Measurements from ENCODE around the gene LACTBL1.

LACTBL1 gene

DNA sequence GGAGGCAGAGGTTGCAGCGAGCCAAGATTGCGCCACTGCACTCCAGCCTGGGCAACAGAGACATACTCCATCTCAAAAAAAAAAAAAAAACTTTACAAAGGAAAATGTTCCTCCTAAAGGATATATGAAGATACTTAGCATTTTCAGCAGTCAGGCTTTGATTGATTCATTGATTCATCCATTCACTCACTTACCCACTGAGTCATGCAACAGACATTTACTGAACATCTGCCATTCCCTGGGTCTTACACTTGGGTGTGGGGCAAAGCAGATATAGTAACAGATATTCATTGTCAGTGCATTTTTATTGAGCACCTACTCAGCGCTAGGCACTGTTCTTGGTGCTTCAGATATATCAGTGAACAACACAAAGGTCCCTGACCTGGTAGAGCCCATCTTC lies 5.6 kb upstream of the LACTBL1 start:
- no peak overlapping the region for H3K4me3 ChIP-seq (ENCODE audit: low read depth in 1 of 2, low read length in 2 of 2)

GRCh38 chr1:22976461-22977243 lies 4.0 kb upstream of the LACTBL1 start:
- Histone ChIP-seq H3K27ac (ENCODE audit: low read depth, low read length) (no peak overlapping the region), H3K9me3 (ENCODE audit: control insufficient read depth in 1 of 2, low read length in 2 of 2) (no peaks in the 10 kb centered on the region), H3K4me3 (ENCODE audit: low read depth in 1 of 2, low read length in 2 of 2) (no peak overlapping the region), H3K9ac (ENCODE audit: low read depth in 1 of 2, low read length in 2 of 2) (no peak overlapping the region), H3K27me3 (ENCODE audit: control insufficient read depth in 1 of 2, insufficient read depth in 2 of 2, low read length in 2 of 2) (peaks cover 2 to 5% of the 10 kb centered on the region in 2 donors), H3K4me1 (ENCODE audit: control insufficient read depth in 1 of 2, insufficient read depth in 2 of 2, low read length in 2 of 2) (no peaks in the 10 kb centered on the region), H3K36me3 (ENCODE audit: control insufficient read depth in 1 of 2, insufficient read depth in 2 of 2, low read length in 2 of 2) (no peaks in the 10 kb centered on the region)

More for the DNA sequence above, 5.6 kb upstream of the LACTBL1 start:
- H3K9ac ChIP-seq (ENCODE audit: low read depth in 1 of 2, low read length in 2 of 2), result no peak overlapping the region
- no peaks in the 10 kb centered on the region for H3K4me1 ChIP-seq (ENCODE audit: control insufficient read depth in 1 of 2, insufficient read depth in 2 of 2, low read length in 2 of 2)
- no peaks in the 10 kb centered on the region for H3K36me3 ChIP-seq (ENCODE audit: control insufficient read depth in 1 of 2, insufficient read depth in 2 of 2, low read length in 2 of 2)
- H3K27ac ChIP-seq (ENCODE audit: low read depth, low read length), result no peak overlapping the region
- peaks cover 0 to 5% of the 10 kb centered on the region in 2 donors for H3K27me3 ChIP-seq (ENCODE audit: control insufficient read depth in 1 of 2, insufficient read depth in 2 of 2, low read length in 2 of 2)
- H3K9me3 ChIP-seq (ENCODE audit: control insufficient read depth in 1 of 2, low read length in 2 of 2), result no peaks in the 10 kb centered on the region

DNA sequence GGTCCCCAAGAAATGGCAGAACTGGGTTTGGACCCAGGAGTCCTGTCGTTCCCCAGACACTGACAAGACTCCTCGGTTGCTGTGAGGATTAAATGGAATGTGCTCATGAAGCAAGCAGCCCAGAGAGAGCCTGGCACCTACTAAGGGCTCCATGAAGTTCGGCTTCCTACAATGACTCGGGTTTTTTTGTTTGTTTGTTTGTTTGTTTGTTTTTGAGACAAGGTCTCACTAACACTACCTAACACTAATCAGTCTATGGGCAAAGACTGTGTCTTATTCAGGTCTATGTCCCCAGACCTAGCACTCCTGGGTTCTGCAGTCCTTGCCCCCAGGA lies 3.4 kb upstream of the LACTBL1 start:
- H3K9ac ChIP-seq (ENCODE audit: low read depth in 1 of 2, low read length in 2 of 2), result no peak overlapping the region
- H3K27ac ChIP-seq (ENCODE audit: low read depth, low read length), result no peak overlapping the region
- H3K27me3 ChIP-seq (ENCODE audit: control insufficient read depth in 1 of 2, insufficient read depth in 2 of 2, low read length in 2 of 2), result peaks cover 2 to 5% of the 10 kb centered on the region in 2 donors
- H3K36me3 ChIP-seq (ENCODE audit: control insufficient read depth in 1 of 2, insufficient read depth in 2 of 2, low read length in 2 of 2), result no peaks in the 10 kb centered on the region
- H3K4me1 ChIP-seq (ENCODE audit: control insufficient read depth in 1 of 2, insufficient read depth in 2 of 2, low read length in 2 of 2), result no peaks in the 10 kb centered on the region
- no peak overlapping the region for H3K4me3 ChIP-seq (ENCODE audit: low read depth in 1 of 2, low read length in 2 of 2)
- no peaks in the 10 kb centered on the region for H3K9me3 ChIP-seq (ENCODE audit: control insufficient read depth in 1 of 2, low read length in 2 of 2)

DNA sequence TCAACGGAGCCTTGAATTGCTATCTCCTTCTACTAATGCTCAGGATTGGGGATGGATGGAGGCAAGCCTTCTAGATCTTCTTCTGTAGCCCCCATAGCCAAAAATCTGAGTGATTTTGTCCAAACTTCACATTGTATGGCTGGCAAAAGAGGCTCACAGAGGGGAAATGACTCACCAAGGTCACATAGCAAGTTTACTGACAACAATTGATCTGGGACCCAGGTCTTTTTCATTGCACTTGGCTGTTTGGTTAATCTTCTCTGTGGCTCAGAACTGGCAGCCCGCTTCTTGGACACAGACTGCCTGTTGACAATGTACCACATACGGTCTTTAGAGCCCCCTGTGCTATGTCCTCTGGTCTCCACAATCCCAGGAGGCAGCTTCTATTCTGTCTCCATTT lies 3.0 kb upstream of the LACTBL1 start:
- H3K27me3 ChIP-seq (ENCODE audit: control insufficient read depth in 1 of 2, insufficient read depth in 2 of 2, low read length in 2 of 2), result peaks cover 2 to 5% of the 10 kb centered on the region in 2 donors
- no peaks in the 10 kb centered on the region for H3K4me1 ChIP-seq (ENCODE audit: control insufficient read depth in 1 of 2, insufficient read depth in 2 of 2, low read length in 2 of 2)
- H3K36me3 ChIP-seq (ENCODE audit: control insufficient read depth in 1 of 2, insufficient read depth in 2 of 2, low read length in 2 of 2), result no peaks in the 10 kb centered on the region
- H3K9ac ChIP-seq (ENCODE audit: low read depth in 1 of 2, low read length in 2 of 2), result no peak overlapping the region
- no peaks in the 10 kb centered on the region for H3K9me3 ChIP-seq (ENCODE audit: control insufficient read depth in 1 of 2, low read length in 2 of 2)
- H3K27ac ChIP-seq (ENCODE audit: low read depth, low read length), result no peak overlapping the region
- H3K4me3 ChIP-seq (ENCODE audit: low read depth in 1 of 2, low read length in 2 of 2), result no peak overlapping the region

DNA sequence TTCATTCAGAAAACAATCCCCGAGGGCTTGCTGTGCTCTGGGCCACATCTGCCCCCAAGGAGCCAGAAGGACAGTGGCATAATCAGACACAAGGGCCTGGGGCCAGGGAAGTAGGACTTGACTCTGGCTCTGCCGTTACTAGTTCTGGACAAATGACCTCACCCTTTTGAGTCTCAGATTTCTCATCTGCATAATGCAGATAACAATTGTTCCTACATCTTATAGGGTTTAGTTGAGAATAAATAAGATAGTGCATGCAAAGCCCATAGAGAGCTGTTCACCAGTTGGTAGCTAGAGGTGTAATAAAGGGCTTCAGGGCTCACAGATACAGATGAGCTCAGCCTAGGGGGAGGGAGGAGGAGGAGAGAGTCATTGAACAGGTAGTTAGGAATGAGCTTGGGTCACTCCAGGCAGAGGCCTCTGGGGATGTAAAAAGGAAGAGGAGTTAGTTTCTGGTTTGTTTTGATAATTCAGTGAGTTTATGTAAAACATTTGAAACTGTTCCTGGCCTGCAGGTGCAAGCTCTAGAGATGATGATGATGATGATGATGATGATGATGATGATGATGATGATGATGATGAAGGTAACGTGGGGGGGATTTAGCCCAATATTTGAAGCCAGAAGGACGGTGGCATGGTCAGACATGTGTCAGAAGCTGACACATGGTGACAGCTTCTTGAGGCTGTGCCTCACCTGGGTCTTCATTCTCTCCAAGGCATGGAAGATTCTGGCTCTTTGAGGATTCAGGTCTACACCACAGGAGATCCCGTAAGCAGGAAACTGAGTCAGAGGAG lies 858 bp downstream of the LACTBL1 start:
- H3K36me3 ChIP-seq (ENCODE audit: control insufficient read depth in 1 of 2, insufficient read depth in 2 of 2, low read length in 2 of 2), result no peaks in the 10 kb centered on the region
- H3K27me3 ChIP-seq (ENCODE audit: control insufficient read depth in 1 of 2, insufficient read depth in 2 of 2, low read length in 2 of 2), result peaks cover 7 to 16% of the 10 kb centered on the region in 2 donors
- no peak overlapping the region for H3K4me3 ChIP-seq (ENCODE audit: low read depth in 1 of 2, low read length in 2 of 2)
- H3K27ac ChIP-seq (ENCODE audit: low read depth, low read length), result no peak overlapping the region
- no peaks in the 10 kb centered on the region for H3K9me3 ChIP-seq (ENCODE audit: control insufficient read depth in 1 of 2, low read length in 2 of 2)
- H3K9ac ChIP-seq (ENCODE audit: low read depth in 1 of 2, low read length in 2 of 2), result no peak overlapping the region
- H3K4me1 ChIP-seq (ENCODE audit: control insufficient read depth in 1 of 2, insufficient read depth in 2 of 2, low read length in 2 of 2), result no peaks in the 10 kb centered on the region

- Histone ChIP-seq H3K27me3 (ENCODE audit: control insufficient read depth in 1 of 2, insufficient read depth in 2 of 2, low read length in 2 of 2) (peaks cover 11 to 16% of the 10 kb centered on the region in 2 donors), H3K27ac (ENCODE audit: low read depth, low read length) (no peak overlapping the region), H3K4me1 (ENCODE audit: control insufficient read depth in 1 of 2, insufficient read depth in 2 of 2, low read length in 2 of 2) (no peaks in the 10 kb centered on the region), H3K36me3 (ENCODE audit: control insufficient read depth in 1 of 2, insufficient read depth in 2 of 2, low read length in 2 of 2) (no peaks in the 10 kb centered on the region), H3K4me3 (ENCODE audit: low read depth in 1 of 2, low read length in 2 of 2) (no peak overlapping the region), H3K9me3 (ENCODE audit: control insufficient read depth in 1 of 2, low read length in 2 of 2) (no peaks in the 10 kb centered on the region), H3K9ac (ENCODE audit: low read depth in 1 of 2, low read length in 2 of 2) (no peak overlapping the region)
Observed at GRCh38 chr1:22971161-22971560, 1.5 kb downstream of the LACTBL1 start.

DNA sequence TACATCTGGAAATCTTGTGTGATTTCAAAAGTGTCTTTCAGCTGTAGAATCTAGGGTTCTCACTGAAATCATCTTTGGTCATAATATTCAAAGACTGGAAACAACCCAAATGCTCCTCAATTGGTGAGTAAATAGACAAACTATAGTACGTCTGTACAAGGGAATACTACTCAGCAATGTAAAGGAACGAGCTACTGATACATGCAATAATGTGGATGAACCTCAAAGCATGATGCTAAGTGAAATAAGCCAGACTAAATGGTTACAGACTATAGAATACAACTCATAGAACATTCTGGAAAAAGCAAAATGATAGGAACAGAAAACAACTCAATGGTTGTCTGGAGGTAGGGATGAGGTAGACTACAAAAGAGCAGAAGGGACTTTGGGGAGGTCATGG lies 2.6 kb downstream of the LACTBL1 start:
- no peak overlapping the region for H3K27ac ChIP-seq (ENCODE audit: low read depth, low read length)
- peaks cover 11% of the 10 kb centered on the region in 2 donors for H3K27me3 ChIP-seq (ENCODE audit: control insufficient read depth in 1 of 2, insufficient read depth in 2 of 2, low read length in 2 of 2)
- no peaks in the 10 kb centered on the region for H3K36me3 ChIP-seq (ENCODE audit: control insufficient read depth in 1 of 2, insufficient read depth in 2 of 2, low read length in 2 of 2)

GRCh38 chr1:22969304-22969709 lies 3.4 kb downstream of the LACTBL1 start:
- no peak overlapping the region for H3K27ac ChIP-seq (ENCODE audit: low read depth, low read length)
- H3K27me3 ChIP-seq (ENCODE audit: control insufficient read depth in 1 of 2, insufficient read depth in 2 of 2, low read length in 2 of 2), result peaks cover 11% of the 10 kb centered on the region in 2 donors
- H3K36me3 ChIP-seq (ENCODE audit: control insufficient read depth in 1 of 2, insufficient read depth in 2 of 2, low read length in 2 of 2), result no peaks in the 10 kb centered on the region
- no peak overlapping the region for H3K4me3 ChIP-seq (ENCODE audit: low read depth in 1 of 2, low read length in 2 of 2)
- no peak overlapping the region for H3K9ac ChIP-seq (ENCODE audit: low read depth in 1 of 2, low read length in 2 of 2)
- H3K4me1 ChIP-seq (ENCODE audit: control insufficient read depth in 1 of 2, insufficient read depth in 2 of 2, low read length in 2 of 2), result no peaks in the 10 kb centered on the region
- H3K9me3 ChIP-seq (ENCODE audit: control insufficient read depth in 1 of 2, low read length in 2 of 2), result no peaks in the 10 kb centered on the region

More for the DNA sequence above, 2.6 kb downstream of the LACTBL1 start:
- Histone ChIP-seq H3K9me3 (ENCODE audit: control insufficient read depth in 1 of 2, low read length in 2 of 2) (no peaks in the 10 kb centered on the region), H3K4me3 (ENCODE audit: low read depth in 1 of 2, low read length in 2 of 2) (no peak overlapping the region), H3K4me1 (ENCODE audit: control insufficient read depth in 1 of 2, insufficient read depth in 2 of 2, low read length in 2 of 2) (no peaks in the 10 kb centered on the region), H3K9ac (ENCODE audit: low read depth in 1 of 2, low read length in 2 of 2) (no peak overlapping the region)

- Histone ChIP-seq H3K4me3 (ENCODE audit: low read depth in 1 of 2, low read length in 2 of 2) (no peak overlapping the region), H3K27ac (ENCODE audit: low read depth, low read length) (no peak overlapping the region), H3K36me3 (ENCODE audit: control insufficient read depth in 1 of 2, insufficient read depth in 2 of 2, low read length in 2 of 2) (no peaks in the 10 kb centered on the region), H3K27me3 (ENCODE audit: control insufficient read depth in 1 of 2, insufficient read depth in 2 of 2, low read length in 2 of 2) (peaks cover 9 to 11% of the 10 kb centered on the region in 2 donors), H3K4me1 (ENCODE audit: control insufficient read depth in 1 of 2, insufficient read depth in 2 of 2, low read length in 2 of 2) (no peaks in the 10 kb centered on the region), H3K9ac (ENCODE audit: low read depth in 1 of 2, low read length in 2 of 2) (no peak overlapping the region), H3K9me3 (ENCODE audit: control insufficient read depth in 1 of 2, low read length in 2 of 2) (no peaks in the 10 kb centered on the region)
Observed at GRCh38 chr1:22967833-22968232, 4.8 kb downstream of the LACTBL1 start.

DNA sequence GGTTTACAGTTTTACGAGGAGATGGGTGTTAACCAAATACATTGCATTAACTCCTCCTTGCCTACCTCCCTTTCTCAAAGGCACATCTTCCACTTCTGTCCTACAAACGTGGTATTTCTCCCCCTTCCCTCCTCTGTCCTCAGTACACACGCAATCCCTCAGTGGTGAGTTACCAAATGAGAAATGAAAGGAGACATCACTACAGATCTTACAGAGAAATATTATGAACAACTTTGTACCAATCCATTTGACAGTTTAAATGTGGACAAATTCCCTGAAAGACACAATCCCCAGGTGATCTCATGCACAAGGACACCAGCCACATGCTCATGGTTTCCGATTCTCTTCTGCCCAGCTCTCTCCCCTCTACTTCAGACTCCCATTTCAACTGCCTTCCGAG lies 6.4 kb downstream of the LACTBL1 start:
- H3K27ac ChIP-seq (ENCODE audit: low read depth, low read length), result no peak overlapping the region
- H3K27me3 ChIP-seq (ENCODE audit: control insufficient read depth in 1 of 2, insufficient read depth in 2 of 2, low read length in 2 of 2), result peaks cover 9 to 11% of the 10 kb centered on the region in 2 donors
- H3K36me3 ChIP-seq (ENCODE audit: control insufficient read depth in 1 of 2, insufficient read depth in 2 of 2, low read length in 2 of 2), result no peaks in the 10 kb centered on the region
- H3K9ac ChIP-seq (ENCODE audit: low read depth in 1 of 2, low read length in 2 of 2), result no peak overlapping the region
- H3K4me1 ChIP-seq (ENCODE audit: control insufficient read depth in 1 of 2, insufficient read depth in 2 of 2, low read length in 2 of 2), result no peaks in the 10 kb centered on the region
- H3K9me3 ChIP-seq (ENCODE audit: control insufficient read depth in 1 of 2, low read length in 2 of 2), result no peaks in the 10 kb centered on the region
- H3K4me3 ChIP-seq (ENCODE audit: low read depth in 1 of 2, low read length in 2 of 2), result no peak overlapping the region
